ENCODE measurements around the gene ARL3. TPM values are rescaled to one million over a fixed set of nuclear protein-coding genes. Genes with fewer than 3 reads are reported as not detected.

The ARL3 gene
- total RNA-seq, 2 experiments from 2014 or later, result 3.9 TPM

DNA sequence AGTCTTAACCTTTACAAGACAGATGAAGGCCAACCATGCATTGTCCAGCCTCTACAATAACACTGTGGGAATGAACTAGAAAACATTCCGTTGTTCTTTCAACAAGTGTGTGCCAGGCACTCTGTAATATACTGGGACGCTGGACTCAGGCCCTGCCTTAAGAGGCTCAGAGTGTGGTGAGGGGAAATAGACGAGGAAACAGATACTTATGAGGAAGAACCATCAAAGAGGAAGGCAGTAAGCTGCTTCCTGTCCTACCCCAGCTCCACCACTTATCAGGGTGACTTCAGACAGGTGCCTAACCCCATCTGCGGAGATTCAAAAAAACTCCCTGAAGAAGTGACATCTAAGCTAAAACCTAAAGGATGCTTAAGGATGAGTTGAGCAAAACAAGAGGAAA is 78.8 kb downstream of the ARL3 start:
- Mint-ChIP-seq H3K9me3 (no peaks in the 10 kb centered on the region), H3K27me3 (ENCODE audit: low read depth) (no peaks in the 10 kb centered on the region), H3K4me1 (ENCODE audit: low read depth) (peaks cover 41% of the 10 kb centered on the region), H3K4me3 (no peak overlapping the region), H3K27ac (peak overlapping the region; percentile 55), H3K36me3 (ENCODE audit: low read depth) (no peaks in the 10 kb centered on the region)
- intact Hi-C loops (cut with micrococcal nuclease), result no loop called here
- DNase-seq, result peak; percentile 36
- CTCF ChIA-PET, result interaction anchor here (0.9 to 1.8 kb wide), 2 partner anchors 9 to 11 kb away, joined by 4 to 5 read pairs; partner anchors contain the start of gene TRIM8

DNA sequence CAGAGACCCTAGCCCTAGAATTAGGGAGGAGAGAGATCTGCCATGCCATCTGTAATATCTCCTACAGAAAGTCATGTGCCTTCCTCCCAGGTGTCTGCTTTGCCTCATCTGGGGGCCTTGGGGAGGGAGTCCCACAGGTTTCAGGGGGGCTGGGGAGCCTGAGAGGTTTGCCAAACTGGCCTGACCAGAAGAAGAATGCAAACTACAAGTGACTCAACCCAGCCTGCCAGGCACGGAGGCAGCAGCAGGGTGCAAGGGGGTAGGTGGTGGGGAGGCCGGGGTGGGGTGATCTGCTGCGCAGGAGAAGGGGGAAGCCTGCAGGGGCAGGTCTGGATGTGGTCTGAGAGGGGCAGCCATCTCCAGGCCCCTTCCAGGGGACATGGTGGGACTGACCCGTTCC is 79.5 kb downstream of the ARL3 start:
- intact Hi-C loops (cut with micrococcal nuclease), result no loop called here
- Mint-ChIP-seq H3K27ac (peak overlapping the region; percentile 55), H3K4me1 (ENCODE audit: low read depth) (peaks cover 41% of the 10 kb centered on the region), H3K36me3 (ENCODE audit: low read depth) (no peaks in the 10 kb centered on the region), H3K4me3 (no peak overlapping the region), H3K27me3 (ENCODE audit: low read depth) (no peaks in the 10 kb centered on the region), H3K9me3 (no peaks in the 10 kb centered on the region)
- CTCF ChIA-PET, result interaction anchor here (0.6 to 1.8 kb wide), 2 partner anchors 10 to 262 kb away, joined by 3 to 5 read pairs; partner anchors contain the start of gene TRIM8
- DNase-seq, result no peak

- Mint-ChIP-seq H3K9me3 (no peaks in the 10 kb centered on the region), H3K4me1 (ENCODE audit: low read depth) (peaks cover 41% of the 10 kb centered on the region), H3K36me3 (ENCODE audit: low read depth) (no peaks in the 10 kb centered on the region), H3K27ac (peak overlapping the region; percentile 84), H3K27me3 (ENCODE audit: low read depth) (no peaks in the 10 kb centered on the region), H3K4me3 (no peak overlapping the region)
- intact Hi-C loops (cut with micrococcal nuclease), result loop anchor here (1.0 kb wide), 1 partner anchor 8 kb away; no protein-coding TSS in a partner anchor
- CTCF ChIA-PET, result interaction anchor here (0.6 to 1.3 kb wide), 3 partner anchors 11 to 1592 kb away, joined by 3 to 6 read pairs (median 5); partner anchors contain the start of gene TRIM8
- no peak for DNase-seq
These were observed 80.3 kb downstream of the ARL3 start for GRCh38 chr10:102633848-102634247.

DNA sequence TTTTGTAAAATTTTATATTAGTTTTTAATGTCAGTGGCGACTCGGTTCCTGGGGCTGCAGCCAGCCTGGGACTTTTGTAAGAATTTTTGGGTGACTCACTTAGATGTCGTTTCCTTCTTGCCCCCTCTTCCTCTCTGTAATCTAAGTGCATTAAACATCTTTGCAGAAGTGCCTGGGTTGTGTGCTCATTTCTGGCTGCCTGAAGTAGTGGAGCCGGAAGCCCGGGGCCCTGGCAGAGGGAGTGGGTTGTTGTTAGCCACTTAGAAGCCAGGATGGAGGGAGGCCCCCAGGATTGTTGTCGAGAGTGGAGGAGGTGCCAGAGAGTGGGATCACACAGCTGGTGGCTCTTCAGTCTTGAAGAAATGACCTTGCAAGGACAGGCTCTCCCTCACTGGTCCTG is 80.9 kb downstream of the ARL3 start:
- intact Hi-C loops (cut with micrococcal nuclease), result loop anchor here (1.0 kb wide), 1 partner anchor 9 kb away; no protein-coding TSS in a partner anchor
- Mint-ChIP-seq H3K4me1 (ENCODE audit: low read depth) (peaks cover 41% of the 10 kb centered on the region), H3K27me3 (ENCODE audit: low read depth) (no peaks in the 10 kb centered on the region), H3K4me3 (no peak overlapping the region), H3K36me3 (ENCODE audit: low read depth) (no peaks in the 10 kb centered on the region), H3K9me3 (no peaks in the 10 kb centered on the region), H3K27ac (peak overlapping the region; percentile 84)
- DNase-seq, result peak; percentile 80
- CTCF ChIA-PET, result interaction anchor here (0.6 to 1.3 kb wide), 3 partner anchors 11 to 1592 kb away, joined by 3 to 6 read pairs (median 5); partner anchors contain the start of gene TRIM8

DNA sequence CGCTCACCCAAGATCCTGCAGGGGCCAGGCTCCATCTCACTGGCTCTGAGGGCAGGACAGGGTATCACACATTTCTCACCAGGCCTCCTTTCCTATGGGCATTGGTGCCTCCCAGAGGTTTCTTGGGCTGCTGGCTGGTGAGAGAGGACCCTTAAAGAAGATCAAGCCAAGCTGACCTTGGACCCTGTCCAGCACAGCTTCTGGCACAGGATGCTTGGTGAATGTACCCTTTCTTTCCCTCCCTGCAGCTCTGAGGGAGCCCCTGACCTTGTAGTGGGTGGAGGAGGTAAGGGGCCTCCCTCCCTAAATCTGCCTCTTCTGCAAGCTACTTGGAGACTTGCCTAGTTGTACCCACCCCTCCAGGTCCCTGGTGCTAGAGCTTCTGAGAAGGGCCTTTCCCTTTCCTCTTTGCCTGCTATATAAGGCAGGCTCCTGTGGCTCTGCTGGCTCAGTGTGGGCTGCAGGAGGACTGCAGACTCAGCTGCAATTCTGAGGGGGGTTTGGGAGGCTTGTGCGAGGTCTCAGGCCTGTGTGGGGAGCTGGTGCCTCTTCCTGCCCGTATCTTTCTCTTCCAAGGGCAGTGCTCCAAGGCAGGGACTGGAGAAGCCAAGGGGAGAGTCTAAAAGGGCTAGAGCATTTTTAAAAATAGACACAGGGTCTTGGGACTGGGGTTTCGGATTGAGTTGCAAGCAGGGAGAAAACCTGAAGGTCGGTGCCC is 81.6 kb downstream of the ARL3 start:
- Mint-ChIP-seq H3K4me3 (no peak overlapping the region), H3K27me3 (ENCODE audit: low read depth) (no peaks in the 10 kb centered on the region), H3K36me3 (ENCODE audit: low read depth) (no peaks in the 10 kb centered on the region), H3K27ac (peak overlapping the region; percentile 62), H3K9me3 (no peaks in the 10 kb centered on the region), H3K4me1 (ENCODE audit: low read depth) (peaks cover 41% of the 10 kb centered on the region)
- intact Hi-C loops (cut with micrococcal nuclease), result loop anchor here (1.0 kb wide), 1 partner anchor 10 kb away; no protein-coding TSS in a partner anchor
- CTCF ChIA-PET, result interaction anchor here (0.5 to 1.1 kb wide), 3 partner anchors 18 to 21 kb away, joined by 3 to 8 read pairs (median 4); no protein-coding TSS in a partner anchor
- peak; percentile 46 for DNase-seq

DNA sequence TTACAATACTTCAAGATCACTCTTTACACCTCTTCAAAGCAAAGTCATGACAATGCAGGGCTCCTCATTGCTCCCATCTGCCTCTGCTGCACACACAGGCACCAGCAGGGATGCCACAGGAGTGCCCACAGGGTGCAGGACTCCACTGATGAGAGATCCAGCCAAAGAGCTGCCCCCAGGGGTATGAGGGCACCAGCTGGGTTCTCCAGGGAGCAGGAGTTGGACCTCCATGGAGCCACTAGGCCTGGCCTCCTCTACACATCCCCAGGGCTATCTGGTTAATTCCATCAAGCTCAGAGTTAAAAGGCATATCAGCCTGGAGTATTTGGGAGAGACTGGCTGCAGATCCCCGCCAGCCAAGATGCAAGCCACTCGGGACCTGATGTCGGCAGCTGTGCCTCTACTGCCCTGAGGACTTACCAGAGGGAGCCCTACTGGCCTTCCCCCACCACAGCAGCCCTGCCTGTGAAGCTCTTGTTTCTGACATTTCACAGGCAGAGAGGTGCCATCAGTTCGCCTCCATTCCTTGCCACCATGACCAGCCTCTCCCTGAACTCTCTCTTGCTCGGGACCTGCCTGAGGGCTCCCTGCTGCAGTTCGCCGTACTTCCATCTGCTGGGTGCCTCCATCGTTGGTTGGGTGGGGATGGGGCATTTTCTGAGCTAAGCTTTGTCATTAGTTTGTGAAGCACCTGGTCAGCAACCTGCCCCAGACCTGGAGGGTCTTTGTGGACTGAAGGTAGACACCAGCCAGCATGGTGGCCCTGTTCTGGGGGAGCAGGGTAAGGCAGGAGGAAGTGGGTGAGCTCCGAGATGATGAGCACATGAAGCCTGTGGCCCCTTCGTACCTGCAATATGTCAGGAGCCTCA is 82.4 kb downstream of the ARL3 start:
- CTCF ChIA-PET, result interaction anchor here (0.6 to 1.1 kb wide), 4 partner anchors 10 to 20 kb away, joined by 3 to 4 read pairs (median 3); no protein-coding TSS in a partner anchor
- H3K27me3 Mint-ChIP-seq (ENCODE audit: low read depth), result no peaks in the 10 kb centered on the region
- H3K4me1 Mint-ChIP-seq (ENCODE audit: low read depth), result peaks cover 41% of the 10 kb centered on the region
- no peaks in the 10 kb centered on the region for H3K9me3 Mint-ChIP-seq
- no peak overlapping the region for H3K4me3 Mint-ChIP-seq
- no peak for DNase-seq
- H3K36me3 Mint-ChIP-seq (ENCODE audit: low read depth), result no peaks in the 10 kb centered on the region
- H3K27ac Mint-ChIP-seq, result peak overlapping the region; percentile 62
- intact Hi-C loops (cut with micrococcal nuclease), result no loop called here

DNA sequence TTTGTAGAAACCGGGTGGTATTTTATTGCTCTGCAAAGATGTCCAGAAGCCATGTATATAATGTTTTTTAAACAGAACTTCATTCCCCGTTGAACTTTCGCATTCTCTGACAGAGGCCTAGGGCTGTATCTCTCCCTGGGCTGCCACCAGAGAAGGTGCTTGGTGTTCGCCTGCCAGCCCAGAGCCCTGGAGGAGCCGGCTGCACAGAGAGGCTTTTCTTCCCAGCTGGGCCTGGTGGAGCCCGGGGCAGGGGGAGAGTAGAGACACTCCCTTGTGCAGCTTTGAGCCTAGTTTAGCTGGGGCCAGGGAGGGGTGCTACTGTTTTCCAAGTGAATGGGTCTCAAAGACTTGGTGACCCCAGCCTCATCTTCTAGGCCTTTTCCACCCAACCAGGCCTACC is 83.5 kb downstream of the ARL3 start:
- no peaks in the 10 kb centered on the region for H3K27me3 Mint-ChIP-seq (ENCODE audit: low read depth)
- H3K36me3 Mint-ChIP-seq (ENCODE audit: low read depth), result no peaks in the 10 kb centered on the region
- CTCF ChIA-PET, result interaction anchor here (1.5 kb wide), 1 partner anchor 14 kb away, joined by 4 read pairs; no protein-coding TSS in a partner anchor

DNA sequence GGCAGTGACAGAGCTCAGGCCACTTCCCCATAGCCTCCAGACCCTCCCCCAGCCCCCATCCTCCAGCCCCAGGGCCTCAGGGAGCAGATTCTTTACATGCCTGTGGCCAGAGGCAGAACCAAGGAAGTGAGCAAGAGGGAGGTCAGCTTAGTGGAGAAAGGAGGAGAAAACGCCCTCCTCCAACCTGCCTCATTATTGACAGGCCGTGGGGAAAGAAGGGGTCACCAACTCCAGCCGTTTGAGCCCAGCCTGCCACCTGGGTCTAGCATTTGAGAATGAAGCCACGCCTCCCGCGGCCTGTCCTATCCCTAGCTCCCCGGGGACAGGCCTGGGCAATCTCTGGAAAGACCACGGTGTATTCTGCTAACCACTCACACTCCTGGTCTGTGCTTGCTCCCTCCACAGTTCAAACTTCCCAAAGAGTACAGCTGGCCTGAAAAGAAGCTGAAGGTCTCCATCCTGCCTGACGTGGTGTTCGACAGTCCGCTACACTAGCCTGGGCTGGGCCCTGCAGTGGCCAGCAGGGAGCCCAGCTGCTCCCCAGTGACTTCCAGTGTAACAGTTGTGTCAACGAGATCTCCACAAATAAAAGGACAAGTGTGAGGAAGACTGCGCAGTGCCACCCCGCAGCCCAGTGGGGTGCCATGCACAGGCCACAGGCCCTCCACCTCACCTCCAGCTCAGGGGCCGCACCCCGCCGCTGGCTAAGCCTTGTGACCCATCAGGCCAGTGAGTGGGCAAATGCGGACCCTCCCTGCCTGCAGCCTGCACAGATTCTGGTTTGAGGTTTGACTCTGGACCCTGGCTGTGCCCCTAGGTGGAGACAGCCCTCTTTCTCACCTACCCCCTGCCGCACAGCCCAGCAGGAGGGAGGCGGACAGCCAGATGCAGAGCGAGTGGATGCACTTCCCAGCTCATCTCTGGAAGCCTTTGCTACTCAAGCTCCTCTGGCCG is 84.3 kb downstream of the ARL3 start:
- Mint-ChIP-seq H3K9me3 (no peaks in the 10 kb centered on the region), H3K27me3 (ENCODE audit: low read depth) (no peaks in the 10 kb centered on the region), H3K4me3 (no peak overlapping the region), H3K4me1 (ENCODE audit: low read depth) (peaks cover 32% of the 10 kb centered on the region), H3K36me3 (ENCODE audit: low read depth) (no peaks in the 10 kb centered on the region), H3K27ac (no peak overlapping the region)
- CTCF ChIA-PET, result interaction anchor here (1.5 kb wide), 1 partner anchor 13 kb away, joined by 4 read pairs; no protein-coding TSS in a partner anchor
- intact Hi-C loops (cut with micrococcal nuclease), result no loop called here
- no peak for DNase-seq

More for the DNA sequence above, 83.5 kb downstream of the ARL3 start:
- Mint-ChIP-seq H3K4me1 (ENCODE audit: low read depth) (peaks cover 39% of the 10 kb centered on the region), H3K9me3 (no peaks in the 10 kb centered on the region), H3K27ac (no peak overlapping the region), H3K4me3 (no peak overlapping the region)
- intact Hi-C loops (cut with micrococcal nuclease), result no loop called here
- no peak for DNase-seq

GRCh38 chr10:102628451-102628911 is 85.7 kb downstream of the ARL3 start:
- H3K27ac Mint-ChIP-seq, result no peak overlapping the region
- peaks cover 20% of the 10 kb centered on the region for H3K4me1 Mint-ChIP-seq (ENCODE audit: low read depth)
- CTCF ChIA-PET, result no interaction called here

GRCh38 chr10:102627736-102628293 is 86.4 kb downstream of the ARL3 start:
- Mint-ChIP-seq H3K4me1 (ENCODE audit: low read depth) (peaks cover 13% of the 10 kb centered on the region), H3K36me3 (ENCODE audit: low read depth) (no peaks in the 10 kb centered on the region), H3K4me3 (no peak overlapping the region), H3K27me3 (ENCODE audit: low read depth) (no peaks in the 10 kb centered on the region), H3K27ac (peak overlapping the region; percentile 27), H3K9me3 (no peaks in the 10 kb centered on the region)
- intact Hi-C loops (cut with micrococcal nuclease), result no loop called here
- CTCF ChIA-PET, result no interaction called here
- DNase-seq, result no peak

More at GRCh38 chr10:102628451-102628911, 85.7 kb downstream of the ARL3 start:
- Mint-ChIP-seq H3K9me3 (no peaks in the 10 kb centered on the region), H3K4me3 (no peak overlapping the region), H3K36me3 (ENCODE audit: low read depth) (no peaks in the 10 kb centered on the region), H3K27me3 (ENCODE audit: low read depth) (no peaks in the 10 kb centered on the region)
- DNase-seq, result no peak
- intact Hi-C loops (cut with micrococcal nuclease), result no loop called here

- Mint-ChIP-seq H3K4me1 (ENCODE audit: low read depth) (peaks cover 8% of the 10 kb centered on the region), H3K9me3 (no peaks in the 10 kb centered on the region), H3K36me3 (ENCODE audit: low read depth) (no peaks in the 10 kb centered on the region), H3K4me3 (no peak overlapping the region), H3K27ac (no peak overlapping the region), H3K27me3 (ENCODE audit: low read depth) (no peaks in the 10 kb centered on the region)
- DNase-seq, result no peak
- CTCF ChIA-PET, result no interaction called here
- intact Hi-C loops (cut with micrococcal nuclease), result no loop called here
These were observed 86.9 kb downstream of the ARL3 start for GRCh38 chr10:102627291-102627735.
